Measurements from ENCODE around the gene SMC1B. TPM values are rescaled to one million over a fixed set of nuclear protein-coding genes. Genes with fewer than 3 reads are reported as not detected.

SMC1B gene
- total RNA-seq, 1 experiment from 2014 or later = 0.31 TPM

DNA sequence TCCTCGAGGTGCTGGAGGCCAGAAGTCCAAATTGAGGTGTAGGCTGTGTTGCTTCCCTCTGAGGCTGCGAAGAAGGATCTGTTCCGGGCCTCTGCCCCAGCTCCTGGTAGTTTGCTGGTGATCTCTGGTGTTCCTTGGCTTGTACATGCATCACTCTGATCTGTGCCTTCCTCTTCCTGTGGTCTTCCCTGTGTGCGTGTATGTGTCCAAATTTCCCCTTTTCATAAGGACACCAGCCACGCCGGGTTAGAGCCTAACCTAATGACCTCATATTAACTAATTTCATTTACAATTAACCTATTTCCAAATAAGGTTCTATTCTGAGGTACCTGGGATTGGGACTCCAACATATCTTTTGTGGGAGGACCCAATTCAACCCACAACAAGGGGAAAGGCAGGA, 21.6 kb upstream of the SMC1B start:
- Histone ChIP-seq H3K9me3 (ENCODE audit: insufficient read depth, low read depth) (no peaks in the 10 kb centered on the region), H3K27me3 (ENCODE audit: insufficient read depth, low read depth) (no peaks in the 10 kb centered on the region), H3K36me3 (ENCODE audit: low read depth) (no peaks in the 10 kb centered on the region), H3K79me2 (ENCODE audit: low read depth) (no peaks in the 10 kb centered on the region), H3K4me2 (peak overlapping the region; percentile 49), H3K9me2 (ENCODE audit: insufficient read depth) (no peaks in the 10 kb centered on the region), H2AFZ (no peak overlapping the region), H3F3A (ENCODE audit: insufficient read depth, low read depth) (0 out of 2 replicates have a peak, but pooled peaks cover 5% of the 10 kb centered on the region), H3K4me3 (no peak overlapping the region), H3K27ac (no peak overlapping the region), H4K20me1 (ENCODE audit: insufficient read depth) (no peaks in the 10 kb centered on the region), H3K4me1 (replicated peaks; ENCODE audit: insufficient read depth) (peaks cover 9% of the 10 kb centered on the region)
- no TSS peak for BruUV-seq (replicated peaks)
- CTCF ChIA-PET = no interaction called here
- POLR2A ChIA-PET (ENCODE audit: unreplicated experiment) = interaction anchor here (0.5 to 0.6 kb wide), 2 partner anchors 10 to 477 kb away, joined by 3 to 5 read pairs; no protein-coding TSS in a partner anchor
- intact Hi-C loops (cut with micrococcal nuclease; ENCODE audit: unreplicated experiment) = loop anchor here (1.0 to 10.0 kb wide), 3 partner anchors 120 to 166 kb away; partner anchors contain the start of gene UPK3A
- no peak for DNase-seq
- TF ChIP-seq EZH2 (IDR thresholded peaks at IDR 0.05; ENCODE audit: low read depth) = no peak
- TF ChIP-seq, protein P1, sequence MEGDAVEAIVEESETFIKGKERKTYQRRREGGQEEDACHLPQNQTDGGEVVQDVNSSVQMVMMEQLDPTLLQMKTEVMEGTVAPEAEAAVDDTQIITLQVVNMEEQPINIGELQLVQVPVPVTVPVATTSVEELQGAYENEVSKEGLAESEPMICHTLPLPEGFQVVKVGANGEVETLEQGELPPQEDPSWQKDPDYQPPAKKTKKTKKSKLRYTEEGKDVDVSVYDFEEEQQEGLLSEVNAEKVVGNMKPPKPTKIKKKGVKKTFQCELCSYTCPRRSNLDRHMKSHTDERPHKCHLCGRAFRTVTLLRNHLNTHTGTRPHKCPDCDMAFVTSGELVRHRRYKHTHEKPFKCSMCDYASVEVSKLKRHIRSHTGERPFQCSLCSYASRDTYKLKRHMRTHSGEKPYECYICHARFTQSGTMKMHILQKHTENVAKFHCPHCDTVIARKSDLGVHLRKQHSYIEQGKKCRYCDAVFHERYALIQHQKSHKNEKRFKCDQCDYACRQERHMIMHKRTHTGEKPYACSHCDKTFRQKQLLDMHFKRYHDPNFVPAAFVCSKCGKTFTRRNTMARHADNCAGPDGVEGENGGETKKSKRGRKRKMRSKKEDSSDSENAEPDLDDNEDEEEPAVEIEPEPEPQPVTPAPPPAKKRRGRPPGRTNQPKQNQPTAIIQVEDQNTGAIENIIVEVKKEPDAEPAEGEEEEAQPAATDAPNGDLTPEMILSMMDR (conservative IDR thresholded peaks at IDR 0.05) = no peak

DNA sequence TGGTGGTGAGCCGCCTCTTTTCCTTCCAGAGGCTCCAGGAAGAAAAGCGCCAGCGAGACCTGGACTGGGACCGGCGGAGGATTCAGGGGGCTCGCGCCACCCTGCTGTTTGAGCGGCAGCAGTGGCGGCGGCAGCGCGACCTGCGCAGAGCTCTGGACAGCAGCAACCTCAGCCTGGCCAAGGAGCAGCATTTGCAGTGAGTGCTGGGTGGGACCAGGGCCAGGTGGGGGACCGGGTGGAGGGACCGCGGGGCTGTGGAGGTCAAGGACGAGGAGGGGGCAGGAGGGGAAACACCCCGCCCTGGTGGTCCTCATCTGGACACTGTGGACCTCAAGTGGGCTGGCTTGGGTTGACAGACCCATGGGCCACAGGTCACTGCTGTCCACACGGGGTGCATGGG, 17.5 kb upstream of the SMC1B start:
- no peaks in the 10 kb centered on the region for H3K36me3 ChIP-seq (ENCODE audit: low read depth)
- DNase-seq = no peak
- H3K79me2 ChIP-seq (ENCODE audit: low read depth) = no peaks in the 10 kb centered on the region
- H3K27me3 ChIP-seq (ENCODE audit: insufficient read depth, low read depth) = no peaks in the 10 kb centered on the region
- no peak overlapping the region for H3K27ac ChIP-seq
- TF ChIP-seq EZH2 (IDR thresholded peaks at IDR 0.05; ENCODE audit: low read depth) = no peak
- TF ChIP-seq, protein P1 (conservative IDR thresholded peaks at IDR 0.05) = no peak
- intact Hi-C loops (cut with micrococcal nuclease; ENCODE audit: unreplicated experiment) = loop anchor here (5.0 to 10.0 kb wide), 2 partner anchors 116 to 149 kb away; partner anchors contain the start of gene UPK3A
- no TSS peak for BruUV-seq (replicated peaks)
- H3F3A ChIP-seq (ENCODE audit: insufficient read depth, low read depth) = no peaks in the 10 kb centered on the region
- H3K4me3 ChIP-seq = no peak overlapping the region
- no peaks in the 10 kb centered on the region for H4K20me1 ChIP-seq (ENCODE audit: insufficient read depth)
- CTCF ChIA-PET = interaction anchor here (0.6 kb wide), 1 partner anchor 178 kb away, joined by 4 read pairs; no protein-coding TSS in a partner anchor
- POLR2A ChIA-PET (ENCODE audit: unreplicated experiment) = interaction anchor here (0.9 kb wide), 1 partner anchor 12 kb away, joined by 7 read pairs; no protein-coding TSS in a partner anchor
- H2AFZ ChIP-seq = no peak overlapping the region
- no peak overlapping the region for H3K4me2 ChIP-seq
- H3K4me1 ChIP-seq (replicated peaks; ENCODE audit: insufficient read depth) = peaks cover 6% of the 10 kb centered on the region
- no peaks in the 10 kb centered on the region for H3K9me3 ChIP-seq (ENCODE audit: insufficient read depth, low read depth)
- H3K9me2 ChIP-seq (ENCODE audit: insufficient read depth) = no peaks in the 10 kb centered on the region

DNA sequence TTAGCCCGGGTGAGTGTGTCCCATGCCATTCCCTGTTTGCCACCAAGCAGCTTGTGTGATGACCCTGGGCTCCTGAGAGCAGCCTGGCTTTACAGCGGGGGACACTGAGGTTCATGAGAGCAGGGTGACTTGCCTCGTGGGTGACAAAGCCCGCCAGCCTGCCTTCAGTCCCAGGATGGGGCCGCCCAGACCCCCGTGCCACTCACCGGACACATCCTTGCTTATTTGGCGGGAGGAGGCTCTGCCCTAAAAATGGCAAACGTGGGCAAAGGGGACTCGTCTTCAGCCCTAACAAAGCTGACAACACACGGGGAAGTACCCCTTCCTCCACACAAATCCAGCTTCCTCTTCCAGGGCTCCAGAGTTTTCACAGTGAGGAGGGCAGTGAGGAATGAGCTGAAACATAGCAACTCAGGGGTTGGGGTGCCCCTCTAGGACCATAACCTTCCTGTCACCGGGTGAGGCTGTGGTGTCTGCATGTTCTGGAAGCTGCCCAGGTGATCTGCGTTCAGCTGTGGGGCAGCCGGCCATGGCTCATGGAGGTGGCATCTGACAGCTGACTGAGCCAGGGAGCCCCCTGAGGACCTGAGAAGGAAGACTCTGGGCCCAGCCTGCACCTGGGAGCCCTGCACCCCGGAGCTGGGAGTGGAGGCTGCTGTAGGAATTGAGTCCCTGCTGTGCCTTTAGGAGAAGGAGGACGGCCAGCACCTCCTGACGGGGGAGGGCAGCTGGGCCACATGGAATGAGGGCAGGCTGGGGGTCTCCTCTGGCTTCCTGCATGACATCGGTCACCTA, 16.8 kb upstream of the SMC1B start:
- no TSS peak for BruUV-seq (replicated peaks)
- intact Hi-C loops (cut with micrococcal nuclease; ENCODE audit: unreplicated experiment) = loop anchor here (5.0 to 10.0 kb wide), 2 partner anchors 115 to 148 kb away; partner anchors contain the start of gene UPK3A
- no peaks in the 10 kb centered on the region for H3K36me3 ChIP-seq (ENCODE audit: low read depth)
- H3K9me3 ChIP-seq (ENCODE audit: insufficient read depth, low read depth) = no peaks in the 10 kb centered on the region
- no peaks in the 10 kb centered on the region for H4K20me1 ChIP-seq (ENCODE audit: insufficient read depth)
- H3K27me3 ChIP-seq (ENCODE audit: insufficient read depth, low read depth) = no peaks in the 10 kb centered on the region
- H3F3A ChIP-seq (ENCODE audit: insufficient read depth, low read depth) = peaks cover under 1% of the 10 kb centered on the region; the same call in 1 of the 2 replicates
- no peak overlapping the region for H2AFZ ChIP-seq
- H3K27ac ChIP-seq = no peak overlapping the region
- peaks cover 7% of the 10 kb centered on the region for H3K4me1 ChIP-seq (replicated peaks; ENCODE audit: insufficient read depth)
- H3K4me3 ChIP-seq = no peak overlapping the region
- H3K79me2 ChIP-seq (ENCODE audit: low read depth) = no peaks in the 10 kb centered on the region
- H3K9me2 ChIP-seq (ENCODE audit: insufficient read depth) = no peaks in the 10 kb centered on the region
- TF ChIP-seq, protein P1 (conservative IDR thresholded peaks at IDR 0.05) = no peak
- no peak for TF ChIP-seq EZH2 (IDR thresholded peaks at IDR 0.05; ENCODE audit: low read depth)
- CTCF ChIA-PET = interaction anchor here (0.6 kb wide), 1 partner anchor 177 kb away, joined by 4 read pairs; no protein-coding TSS in a partner anchor
- H3K4me2 ChIP-seq = no peak overlapping the region
- no peak for DNase-seq
- POLR2A ChIA-PET (ENCODE audit: unreplicated experiment) = no interaction called here
